ENCODE measurements around the gene SOX13. TPM values are rescaled to one million over a fixed set of nuclear protein-coding genes. Genes with fewer than 3 reads are reported as not detected.
"Not testable (repeated sequence)": the region's sequence is repeated elsewhere in the genome, so short reads cannot be mapped to it uniquely, and the experiment has no call there.

The SOX13 gene
- total and polyA plus RNA-seq, 2 donors, result 2.2 to 3.8 TPM

- Histone ChIP-seq H3K27ac (ENCODE audit: low read depth in 1 of 2, low read length in 1 of 2) (no peak overlapping the region), H3K27me3 (ENCODE audit: control insufficient read depth in 2 of 2, insufficient read depth in 1 of 2, low read length in 1 of 2) (peaks cover 0 to 2% of the 10 kb centered on the region in 2 donors), H3K4me3 (ENCODE audit: low read length in 2 of 2) (no peak overlapping the region), H3K36me3 (ENCODE audit: control insufficient read depth in 2 of 2, insufficient read depth in 2 of 2, low read length in 1 of 2) (no peaks in the 10 kb centered on the region), H3K9me3 (ENCODE audit: control insufficient read depth in 2 of 2, insufficient read depth in 1 of 2, low read length in 1 of 2) (no peaks in the 10 kb centered on the region), H3K4me1 (ENCODE audit: control insufficient read depth in 2 of 2, insufficient read depth in 2 of 2, low read length in 2 of 2) (peaks cover under 1 to 3% of the 10 kb centered on the region in 2 donors)
- WGBS, result 89% methylated on average over 3 of the region's 3 CpGs
- DNase-seq (ENCODE audit: low read depth in 6 of 9, low spot score in 9 of 9), result no peak
Observed at GRCh38 chr1:204096931-204097330, 24.0 kb downstream of the SOX13 start.

GRCh38 chr1:204098683-204099082 is 25.8 kb downstream of the SOX13 start:
- Histone ChIP-seq H3K27ac (ENCODE audit: low read depth in 1 of 2, low read length in 1 of 2) (no peak overlapping the region), H3K4me1 (ENCODE audit: control insufficient read depth in 2 of 2, insufficient read depth in 2 of 2, low read length in 2 of 2) (peaks cover 3 to 17% of the 10 kb centered on the region in 2 donors), H3K4me3 (ENCODE audit: low read length in 2 of 2) (no peak overlapping the region), H3K27me3 (ENCODE audit: control insufficient read depth in 2 of 2, insufficient read depth in 1 of 2, low read length in 1 of 2) (peaks cover 0 to 5% of the 10 kb centered on the region in 2 donors), H3K36me3 (ENCODE audit: control insufficient read depth in 2 of 2, insufficient read depth in 2 of 2, low read length in 1 of 2) (no peaks in the 10 kb centered on the region), H3K9me3 (ENCODE audit: control insufficient read depth in 2 of 2, insufficient read depth in 1 of 2, low read length in 1 of 2) (no peaks in the 10 kb centered on the region)
- WGBS, result 95% methylated on average over 4 of the region's 4 CpGs
- DNase-seq (ENCODE audit: low read depth in 6 of 9, low spot score in 9 of 9), result no peak

- H3K9me3 ChIP-seq (ENCODE audit: control insufficient read depth in 2 of 2, insufficient read depth in 1 of 2, low read length in 1 of 2); H3K4me3 ChIP-seq (ENCODE audit: low read length in 2 of 2); DNase-seq (ENCODE audit: low read depth in 6 of 9, low spot score in 9 of 9); H3K27ac ChIP-seq (ENCODE audit: low read depth in 1 of 2, low read length in 1 of 2); H3K27me3 ChIP-seq (ENCODE audit: control insufficient read depth in 2 of 2, insufficient read depth in 1 of 2, low read length in 1 of 2); H3K36me3 ChIP-seq (ENCODE audit: control insufficient read depth in 2 of 2, insufficient read depth in 2 of 2, low read length in 1 of 2): not testable (repeated sequence)
- H3K4me1 ChIP-seq (ENCODE audit: control insufficient read depth in 2 of 2, insufficient read depth in 2 of 2, low read length in 2 of 2), result peaks cover 3 to 27% of the 10 kb centered on the region in 2 donors
- WGBS, result 90% methylated on average over 2 of the region's 2 CpGs
Observed at GRCh38 chr1:204099754-204100153, 26.8 kb downstream of the SOX13 start.

- H3K9me3 ChIP-seq (ENCODE audit: control insufficient read depth in 2 of 2, insufficient read depth in 1 of 2, low read length in 1 of 2), result no peaks in the 10 kb centered on the region
- peaks cover 0 to 5% of the 10 kb centered on the region in 2 donors for H3K27me3 ChIP-seq (ENCODE audit: control insufficient read depth in 2 of 2, insufficient read depth in 1 of 2, low read length in 1 of 2)
- WGBS, result 30% methylated on average over 13 of the region's 13 CpGs
- no peak overlapping the region for H3K4me3 ChIP-seq (ENCODE audit: low read length in 2 of 2)
- peaks cover 3 to 32% of the 10 kb centered on the region in 2 donors for H3K4me1 ChIP-seq (ENCODE audit: control insufficient read depth in 2 of 2, insufficient read depth in 2 of 2, low read length in 2 of 2)
- no peak overlapping the region for H3K27ac ChIP-seq (ENCODE audit: low read depth in 1 of 2, low read length in 1 of 2)
- no peaks in the 10 kb centered on the region for H3K36me3 ChIP-seq (ENCODE audit: control insufficient read depth in 2 of 2, insufficient read depth in 2 of 2, low read length in 1 of 2)
- DNase-seq (ENCODE audit: low read depth in 6 of 9, low spot score in 9 of 9), result peak in 1 of 9 donors; percentile 49
Observed at GRCh38 chr1:204102029-204102611, 29.2 kb downstream of the SOX13 start.

- Histone ChIP-seq H3K36me3 (ENCODE audit: control insufficient read depth in 2 of 2, insufficient read depth in 2 of 2, low read length in 1 of 2) (no peaks in the 10 kb centered on the region), H3K4me1 (ENCODE audit: control insufficient read depth in 2 of 2, insufficient read depth in 2 of 2, low read length in 2 of 2) (peaks cover 3 to 32% of the 10 kb centered on the region in 2 donors), H3K4me3 (ENCODE audit: low read length in 2 of 2) (no peak overlapping the region), H3K27me3 (ENCODE audit: control insufficient read depth in 2 of 2, insufficient read depth in 1 of 2, low read length in 1 of 2) (peaks cover 0 to 5% of the 10 kb centered on the region in 2 donors), H3K27ac (ENCODE audit: low read depth in 1 of 2, low read length in 1 of 2) (no peak overlapping the region), H3K9me3 (ENCODE audit: control insufficient read depth in 2 of 2, insufficient read depth in 1 of 2, low read length in 1 of 2) (no peaks in the 10 kb centered on the region)
- WGBS, result 70% methylated on average over 3 of the region's 3 CpGs
- DNase-seq (ENCODE audit: low read depth in 6 of 9, low spot score in 9 of 9), result no peak
Observed at GRCh38 chr1:204102739-204103430, 30.0 kb downstream of the SOX13 start.

- H3K27ac ChIP-seq (ENCODE audit: low read depth in 1 of 2, low read length in 1 of 2), result no peak overlapping the region
- H3K4me1 ChIP-seq (ENCODE audit: control insufficient read depth in 2 of 2, insufficient read depth in 2 of 2, low read length in 2 of 2), result peaks cover 3 to 32% of the 10 kb centered on the region in 2 donors
- 93% methylated on average over 2 of the region's 2 CpGs for WGBS
- H3K9me3 ChIP-seq (ENCODE audit: control insufficient read depth in 2 of 2, insufficient read depth in 1 of 2, low read length in 1 of 2), result no peaks in the 10 kb centered on the region
- peaks cover 0 to 5% of the 10 kb centered on the region in 2 donors for H3K27me3 ChIP-seq (ENCODE audit: control insufficient read depth in 2 of 2, insufficient read depth in 1 of 2, low read length in 1 of 2)
- DNase-seq (ENCODE audit: low read depth in 6 of 9, low spot score in 9 of 9), result no peak
- no peaks in the 10 kb centered on the region for H3K36me3 ChIP-seq (ENCODE audit: control insufficient read depth in 2 of 2, insufficient read depth in 2 of 2, low read length in 1 of 2)
- no peak overlapping the region for H3K4me3 ChIP-seq (ENCODE audit: low read length in 2 of 2)
Observed at GRCh38 chr1:204103431-204103741, 30.5 kb downstream of the SOX13 start.

GRCh38 chr1:204104331-204105130 is 31.6 kb downstream of the SOX13 start:
- Histone ChIP-seq H3K27ac (ENCODE audit: low read depth in 1 of 2, low read length in 1 of 2) (no peak overlapping the region), H3K9me3 (ENCODE audit: control insufficient read depth in 2 of 2, insufficient read depth in 1 of 2, low read length in 1 of 2) (no peaks in the 10 kb centered on the region), H3K36me3 (ENCODE audit: control insufficient read depth in 2 of 2, insufficient read depth in 2 of 2, low read length in 1 of 2) (no peaks in the 10 kb centered on the region), H3K27me3 (ENCODE audit: control insufficient read depth in 2 of 2, insufficient read depth in 1 of 2, low read length in 1 of 2) (peaks cover 0 to 5% of the 10 kb centered on the region in 2 donors), H3K4me3 (ENCODE audit: low read length in 2 of 2) (no peak overlapping the region), H3K4me1 (ENCODE audit: control insufficient read depth in 2 of 2, insufficient read depth in 2 of 2, low read length in 2 of 2) (peaks cover 3 to 32% of the 10 kb centered on the region in 2 donors)
- DNase-seq (ENCODE audit: low read depth in 6 of 9, low spot score in 9 of 9), result peak in 2 of 9 donors; percentile 23 to 34
- WGBS, result 34% methylated on average over 14 of the region's 14 CpGs

- Histone ChIP-seq H3K36me3 (ENCODE audit: control insufficient read depth in 2 of 2, insufficient read depth in 2 of 2, low read length in 1 of 2) (no peaks in the 10 kb centered on the region), H3K27ac (ENCODE audit: low read depth in 1 of 2, low read length in 1 of 2) (no peak overlapping the region), H3K4me3 (ENCODE audit: low read length in 2 of 2) (no peak overlapping the region), H3K27me3 (ENCODE audit: control insufficient read depth in 2 of 2, insufficient read depth in 1 of 2, low read length in 1 of 2) (peaks cover 0 to 5% of the 10 kb centered on the region in 2 donors), H3K9me3 (ENCODE audit: control insufficient read depth in 2 of 2, insufficient read depth in 1 of 2, low read length in 1 of 2) (no peaks in the 10 kb centered on the region), H3K4me1 (ENCODE audit: control insufficient read depth in 2 of 2, insufficient read depth in 2 of 2, low read length in 2 of 2) (peaks cover 3 to 32% of the 10 kb centered on the region in 2 donors)
- DNase-seq (ENCODE audit: low read depth in 6 of 9, low spot score in 9 of 9), result peak in 1 of 9 donors; percentile 35
- WGBS, result 41% methylated on average over 6 of the region's 6 CpGs
Observed at GRCh38 chr1:204105131-204105515, 32.2 kb downstream of the SOX13 start.

GRCh38 chr1:204106825-204107224 is 33.9 kb downstream of the SOX13 start:
- Histone ChIP-seq H3K27me3 (ENCODE audit: control insufficient read depth in 2 of 2, insufficient read depth in 1 of 2, low read length in 1 of 2) (peaks cover 0 to 3% of the 10 kb centered on the region in 2 donors), H3K36me3 (ENCODE audit: control insufficient read depth in 2 of 2, insufficient read depth in 2 of 2, low read length in 1 of 2) (no peaks in the 10 kb centered on the region), H3K27ac (ENCODE audit: low read depth in 1 of 2, low read length in 1 of 2) (no peak overlapping the region), H3K4me3 (ENCODE audit: low read length in 2 of 2) (no peak overlapping the region), H3K4me1 (ENCODE audit: control insufficient read depth in 2 of 2, insufficient read depth in 2 of 2, low read length in 2 of 2) (peaks cover under 1 to 32% of the 10 kb centered on the region in 2 donors), H3K9me3 (ENCODE audit: control insufficient read depth in 2 of 2, insufficient read depth in 1 of 2, low read length in 1 of 2) (no peaks in the 10 kb centered on the region)
- 93% methylated on average over 1 of the region's 1 CpG for WGBS
- no peak for DNase-seq (ENCODE audit: low read depth in 6 of 9, low spot score in 9 of 9)

Measured in thymus (tissue), 11 donors.